GM18909 (cell line): ENCODE data around the gene RTKN2.

Experiments used
- ATAC-seq: cut with Tn5 transposase; IDR thresholded peaks from one replicate; pipeline ENCODE4 v1.9.1; 2021; ENCODE audit warnings: mild to moderate bottlenecking; ENCODE audit not compliant: unreplicated experiment, poor library complexity

RTKN2 gene

GRCh38 chr10:62231371-62231770 lies 37.3 kb downstream of the RTKN2 start:
- no peak for ATAC-seq

GRCh38 chr10:62230344-62231121 lies 38.1 kb downstream of the RTKN2 start:
- no peak for ATAC-seq

- no peak for ATAC-seq
These were observed 43.3 kb downstream of the RTKN2 start for GRCh38 chr10:62225362-62225761.

DNA sequence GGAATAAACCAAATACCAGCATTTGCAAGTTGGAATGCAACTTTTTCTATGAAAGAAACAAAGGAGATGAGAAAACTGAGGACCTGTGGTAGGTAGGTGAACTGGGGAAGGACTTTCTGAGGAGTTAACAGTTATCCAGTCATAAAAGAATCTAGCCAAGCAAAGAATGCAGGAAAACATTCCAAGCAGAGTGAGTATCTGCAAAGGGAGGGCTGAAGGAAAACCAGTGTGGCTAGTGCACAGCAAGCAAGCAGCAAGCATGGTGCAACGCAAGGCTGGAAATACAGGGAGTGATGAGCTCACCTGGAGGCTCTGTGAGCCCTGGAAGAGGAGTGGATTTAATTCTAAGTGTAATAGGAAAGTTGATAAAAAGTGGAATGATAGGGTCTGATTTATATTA lies 44.0 kb downstream of the RTKN2 start:
- no peak for ATAC-seq

DNA sequence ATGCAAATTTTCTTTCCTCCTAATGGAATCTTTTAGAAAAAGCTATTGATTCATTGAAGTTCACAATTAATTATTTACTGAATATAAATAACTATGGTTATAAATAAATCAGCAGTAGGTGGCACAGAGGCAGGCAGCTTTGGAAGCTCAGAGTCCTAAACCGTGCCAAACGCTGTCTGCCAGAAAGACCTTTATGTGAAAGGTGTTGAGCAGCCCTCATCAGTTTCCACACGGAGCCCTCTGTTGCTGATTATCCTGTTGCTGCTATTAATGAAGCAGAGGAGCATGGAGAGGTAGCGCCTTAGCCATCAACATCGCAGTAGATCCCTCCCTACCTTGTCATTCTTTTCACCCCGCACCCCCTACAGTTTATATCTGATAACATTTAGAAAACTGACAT lies 51.0 kb downstream of the RTKN2 start:
- ATAC-seq: no peak

GRCh38 chr10:62214364-62214874 lies 54.2 kb downstream of the RTKN2 start:
- no peak for ATAC-seq

DNA sequence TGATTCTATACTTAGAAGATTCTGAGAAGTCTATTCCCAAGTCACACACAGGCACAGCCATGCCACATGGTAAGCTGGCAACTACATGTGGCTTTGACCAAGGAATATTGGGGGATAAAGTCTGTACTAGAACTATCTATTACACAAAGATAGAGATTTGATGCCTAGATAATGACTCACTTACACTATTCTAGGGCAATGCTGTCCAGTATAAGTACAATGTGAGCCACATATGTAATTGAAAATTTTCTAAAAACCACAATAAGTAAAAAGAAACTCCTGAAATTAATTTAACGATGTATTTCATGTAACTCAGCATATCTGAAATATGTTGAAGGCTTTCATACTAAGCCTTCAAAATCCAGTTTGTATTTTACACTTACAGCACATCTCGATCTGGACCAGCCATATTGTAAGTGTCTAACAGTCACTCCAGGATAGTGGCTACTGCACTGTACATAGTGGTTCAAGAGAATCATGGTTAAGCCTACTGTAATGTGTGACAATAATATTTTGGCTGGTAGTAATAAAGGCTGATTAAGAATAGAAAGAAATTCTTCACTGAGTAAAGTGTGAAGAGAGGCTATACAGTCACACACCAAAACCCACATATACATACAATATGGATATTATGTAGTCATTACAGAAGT lies 62.8 kb downstream of the RTKN2 start:
- ATAC-seq: no peak

DNA sequence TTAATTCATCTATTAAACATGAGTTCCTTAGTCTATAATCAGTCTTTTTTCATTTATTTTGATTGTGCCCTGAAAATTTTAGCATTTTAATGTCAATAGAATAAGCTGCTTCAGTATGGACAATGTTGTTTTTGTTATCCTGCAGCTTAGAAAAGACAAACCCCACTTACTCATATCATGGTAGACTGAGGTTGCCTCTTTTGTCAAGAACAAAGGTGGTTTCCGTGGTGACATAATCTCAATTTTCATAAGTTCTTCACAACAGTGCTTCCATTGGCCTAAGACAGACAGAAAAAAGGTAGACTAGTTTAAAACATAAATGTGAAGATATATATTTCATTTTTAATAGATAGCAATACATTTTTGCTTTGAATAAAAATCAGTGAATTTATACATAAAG lies 69.1 kb downstream of the RTKN2 start:
- ATAC-seq: peak; percentile 52

DNA sequence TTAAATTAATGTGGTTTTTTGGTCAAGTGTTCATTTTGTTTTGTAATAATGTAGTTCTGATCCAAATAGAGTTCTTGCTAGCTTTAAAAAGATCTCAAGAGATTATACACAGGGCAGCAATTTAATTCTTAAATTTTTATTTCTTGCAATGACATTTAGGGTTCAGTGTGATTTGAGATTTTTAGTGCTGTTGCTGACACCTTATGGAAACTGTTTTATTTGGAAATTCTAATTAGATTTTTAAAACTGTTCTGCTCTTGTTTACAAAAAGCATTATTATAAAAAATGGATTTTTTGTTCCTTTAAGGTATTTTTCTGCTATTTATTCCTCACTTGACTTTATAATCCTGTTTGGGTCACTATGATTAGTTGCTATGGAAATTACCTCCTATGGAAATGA lies 72.1 kb downstream of the RTKN2 start:
- ATAC-seq: no peak

DNA sequence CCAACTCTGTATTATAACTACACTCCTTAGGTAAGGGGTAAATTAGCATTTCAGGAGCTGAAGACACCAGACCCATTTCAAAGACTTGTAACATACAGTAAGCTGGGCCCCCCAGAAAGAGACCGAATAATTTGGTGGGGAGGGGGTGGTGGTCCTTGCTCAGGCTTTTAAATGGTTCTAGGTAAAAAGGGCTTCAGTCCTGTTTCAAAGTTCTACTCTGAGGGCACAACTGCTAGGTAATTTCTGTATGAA lies 73.0 kb downstream of the RTKN2 start:
- no peak for ATAC-seq

DNA sequence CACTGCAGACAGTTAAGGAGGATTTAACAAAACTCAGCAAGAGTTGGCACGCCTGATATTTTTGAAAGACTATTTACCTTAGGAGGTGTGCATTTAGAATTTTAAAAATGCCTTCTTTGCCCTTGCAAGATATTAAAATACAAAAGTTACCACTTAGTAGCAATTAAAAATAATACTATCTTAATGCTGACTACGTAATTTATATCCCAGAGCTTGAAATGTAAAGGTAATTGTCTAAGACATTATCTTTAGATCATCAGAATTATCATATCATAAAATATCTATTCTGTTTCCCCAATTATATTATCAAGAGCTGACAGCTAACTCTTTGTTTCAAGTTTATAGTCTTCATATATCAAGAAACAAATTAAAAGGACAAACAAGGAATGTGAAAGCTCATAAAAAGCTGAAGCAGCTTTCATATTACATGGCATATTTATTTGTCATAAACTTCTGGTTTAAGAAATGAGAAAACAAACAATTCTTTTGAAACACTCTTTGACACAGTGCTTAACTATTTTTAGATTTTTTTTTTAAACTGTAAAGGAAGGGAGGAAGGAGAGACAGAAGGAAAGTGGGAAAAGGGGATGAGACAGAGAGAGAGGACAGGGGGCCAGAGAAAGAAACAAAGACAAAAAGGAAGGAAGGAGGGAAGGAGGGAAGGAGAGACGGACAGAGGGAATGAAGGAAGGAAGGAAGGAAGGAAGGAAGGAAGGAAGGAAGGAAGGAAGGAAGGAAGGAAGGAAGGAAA lies 73.5 kb downstream of the RTKN2 start:
- ATAC-seq: no peak

GRCh38 chr10:62193479-62193878 lies 75.2 kb downstream of the RTKN2 start:
- no peak for ATAC-seq

DNA sequence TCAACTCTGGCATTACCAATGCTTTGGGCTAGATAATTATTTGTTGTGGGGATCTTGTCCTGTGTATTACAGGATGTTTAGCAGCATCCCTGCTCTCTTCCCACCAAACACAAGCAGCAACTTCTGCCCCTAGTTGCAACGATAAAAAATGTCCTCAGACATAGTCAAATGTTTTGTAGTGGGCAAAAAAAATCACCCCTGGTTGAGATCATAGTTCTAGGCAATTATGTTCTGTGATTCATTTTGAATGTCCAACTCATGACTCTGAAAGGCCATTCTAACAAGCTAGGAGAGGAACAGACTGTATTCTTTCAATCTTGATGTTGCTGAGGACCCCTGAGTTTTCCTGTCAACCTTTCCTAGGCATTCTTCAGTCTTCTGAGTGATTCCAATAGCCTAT lies 79.5 kb downstream of the RTKN2 start:
- no peak for ATAC-seq

GRCh38 chr10:62188021-62188616 lies 80.5 kb downstream of the RTKN2 start:
- ATAC-seq: no peak

DNA sequence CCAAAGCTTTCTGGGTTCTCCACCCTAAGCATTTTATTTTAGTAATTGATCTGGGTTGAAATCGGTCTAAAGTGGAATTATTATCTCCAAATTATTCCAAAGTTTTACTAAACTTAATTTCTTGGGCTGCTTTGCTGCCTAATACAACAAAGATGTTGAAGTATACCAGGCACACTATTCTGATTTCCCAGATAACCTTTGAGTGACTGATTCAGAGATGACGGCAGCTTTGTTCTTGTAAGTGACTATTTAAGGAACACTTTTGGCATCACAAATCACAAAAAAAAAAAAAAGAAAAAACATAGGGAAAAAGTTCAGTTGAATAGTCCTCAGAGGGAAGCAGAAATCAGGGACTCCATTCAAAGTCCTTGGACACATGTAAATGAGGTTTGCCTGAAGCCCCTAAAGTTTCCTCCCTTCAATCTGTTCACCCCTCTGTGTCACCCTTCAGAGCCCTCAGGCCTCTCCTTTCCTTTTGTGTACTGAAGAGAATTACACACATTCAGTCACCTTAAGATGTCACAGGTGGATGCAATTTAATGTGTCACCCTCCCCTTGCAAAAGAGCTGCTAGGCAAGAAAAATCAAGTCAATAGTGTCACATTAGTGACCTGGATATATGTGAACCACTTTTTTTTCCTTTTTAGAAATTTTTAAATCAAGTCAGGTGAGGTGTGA lies 81.5 kb downstream of the RTKN2 start:
- no peak for ATAC-seq

DNA sequence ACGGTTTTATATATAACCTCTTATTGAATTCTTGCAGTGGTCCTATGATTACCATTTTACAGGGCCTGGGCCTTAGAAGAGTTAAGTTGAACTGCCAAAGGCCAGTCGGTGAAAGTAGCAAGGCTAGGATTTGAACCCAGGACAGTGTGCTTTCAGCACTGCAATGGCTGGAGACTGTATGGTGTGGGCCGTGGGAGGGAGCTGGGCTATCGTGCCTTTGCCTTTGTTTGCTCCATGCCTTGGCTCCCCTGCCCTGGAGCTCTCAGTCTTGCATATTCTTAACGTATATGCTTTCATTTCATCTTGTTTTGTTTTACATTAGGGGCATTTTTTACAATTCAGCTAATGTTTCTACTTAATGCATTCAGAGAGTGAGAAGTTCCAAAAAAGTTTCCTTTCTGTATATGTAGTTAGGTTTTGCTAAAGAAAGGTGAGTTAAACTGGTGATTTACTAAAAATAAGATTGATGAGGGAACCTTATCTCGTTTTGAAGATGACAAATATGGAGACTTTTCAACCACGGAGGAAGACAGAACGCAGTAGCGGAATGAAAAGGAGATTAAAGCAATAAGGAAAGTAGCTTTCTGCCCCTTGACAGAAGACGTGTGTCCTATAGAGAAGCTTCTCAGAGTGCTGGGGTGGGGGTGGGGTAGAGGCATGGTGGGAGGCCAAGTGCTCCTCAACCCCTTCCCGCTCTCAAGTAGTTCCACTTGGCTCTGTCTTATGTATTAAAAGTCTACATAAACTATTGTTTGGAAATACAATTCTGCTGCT lies 82.5 kb downstream of the RTKN2 start:
- ATAC-seq: no peak

GRCh38 chr10:62183857-62184795 lies 84.5 kb downstream of the RTKN2 start:
- no peak for ATAC-seq

- ATAC-seq: peak; percentile 84
These were observed 85.2 kb downstream of the RTKN2 start for GRCh38 chr10:62183442-62183841.

DNA sequence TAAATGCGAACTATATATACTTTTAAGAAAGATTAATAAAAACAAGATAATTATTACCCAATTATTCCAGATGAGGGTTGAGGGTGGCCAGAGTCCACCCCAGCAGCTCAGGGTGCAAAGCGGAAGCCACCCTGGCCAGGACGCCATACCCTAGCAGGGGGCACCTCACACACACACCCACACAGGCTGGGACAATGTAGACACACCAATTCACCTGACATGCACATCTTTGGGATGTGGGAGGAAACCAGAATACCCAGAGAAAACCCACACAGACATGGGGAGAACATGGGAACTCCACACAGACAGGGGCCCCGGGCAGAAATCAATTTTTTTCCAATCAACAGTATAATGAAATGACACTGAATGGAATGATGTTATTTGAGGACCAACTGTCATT lies 86.0 kb downstream of the RTKN2 start:
- ATAC-seq: no peak
